ENCODE results near the gene ZFAND3.

The ZFAND3 gene

DNA sequence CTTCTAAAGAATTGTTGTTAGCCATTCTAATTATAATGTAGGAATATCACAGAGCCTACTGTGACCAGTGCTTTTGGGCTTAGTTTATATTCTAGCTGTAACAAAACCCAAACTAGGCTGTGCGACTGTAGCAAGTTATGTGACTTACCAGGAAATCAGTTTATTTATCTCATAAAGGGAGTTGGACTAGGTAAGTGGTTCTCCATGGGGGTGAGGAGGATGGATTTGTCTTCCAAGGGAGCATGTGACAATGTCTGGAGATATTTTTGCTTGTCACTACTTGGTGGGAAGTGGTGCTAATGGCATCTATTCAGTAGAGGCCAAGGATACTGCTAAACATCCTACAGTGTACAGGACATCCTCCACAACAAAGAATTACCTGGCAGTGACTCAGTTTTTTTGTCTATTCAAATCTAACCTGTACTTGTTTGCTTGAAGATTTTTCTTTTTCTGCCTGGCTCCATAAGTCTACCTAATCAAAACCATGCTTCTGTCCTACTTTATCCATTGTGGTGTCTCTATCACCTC, 32.5 kb downstream of the ZFAND3 start:
- DNase-seq, result no peak
- intact Hi-C loops (cut with DNase I), result no loop called here

DNA sequence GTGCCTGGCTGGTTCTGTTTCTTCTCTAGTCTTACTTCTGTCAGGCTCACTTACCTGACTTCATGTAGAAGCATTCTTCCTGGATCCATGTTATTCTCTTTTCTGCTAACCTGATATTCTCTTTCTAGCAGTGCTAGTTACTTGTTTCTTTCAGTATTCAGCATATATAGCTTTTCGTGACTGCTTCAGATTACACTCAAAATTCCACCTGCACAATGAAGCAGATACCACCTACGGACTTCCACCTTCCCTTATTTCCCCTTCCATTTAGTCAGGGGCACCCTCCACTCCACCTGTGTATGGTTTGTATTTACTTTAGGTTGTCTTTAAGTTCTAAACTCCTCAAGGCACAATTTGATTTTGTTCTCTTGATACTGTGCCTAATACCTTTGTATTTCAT, 36.8 kb downstream of the ZFAND3 start:
- intact Hi-C loops (cut with DNase I), result no loop called here
- DNase-seq, result no peak

DNA sequence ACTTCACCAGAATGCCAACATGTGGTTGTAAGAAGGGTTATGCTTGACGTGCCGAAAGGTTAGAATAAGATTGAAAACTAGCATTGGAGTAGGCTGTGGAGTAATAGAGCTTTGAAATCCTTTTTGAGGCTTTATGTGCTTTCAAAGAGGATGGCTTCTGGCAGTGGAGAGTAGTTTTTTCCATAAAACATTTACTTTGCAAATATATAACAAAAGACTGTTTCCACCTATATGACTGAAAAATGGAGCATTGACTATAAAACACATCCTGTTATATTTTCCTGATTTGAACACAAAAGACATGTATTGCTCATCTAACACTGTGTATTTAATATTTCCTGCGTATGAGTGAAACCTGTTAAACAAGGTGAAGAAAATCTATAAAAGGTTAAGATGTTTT, 38.8 kb downstream of the ZFAND3 start:
- no peak for DNase-seq
- intact Hi-C loops (cut with DNase I), result no loop called here

DNA sequence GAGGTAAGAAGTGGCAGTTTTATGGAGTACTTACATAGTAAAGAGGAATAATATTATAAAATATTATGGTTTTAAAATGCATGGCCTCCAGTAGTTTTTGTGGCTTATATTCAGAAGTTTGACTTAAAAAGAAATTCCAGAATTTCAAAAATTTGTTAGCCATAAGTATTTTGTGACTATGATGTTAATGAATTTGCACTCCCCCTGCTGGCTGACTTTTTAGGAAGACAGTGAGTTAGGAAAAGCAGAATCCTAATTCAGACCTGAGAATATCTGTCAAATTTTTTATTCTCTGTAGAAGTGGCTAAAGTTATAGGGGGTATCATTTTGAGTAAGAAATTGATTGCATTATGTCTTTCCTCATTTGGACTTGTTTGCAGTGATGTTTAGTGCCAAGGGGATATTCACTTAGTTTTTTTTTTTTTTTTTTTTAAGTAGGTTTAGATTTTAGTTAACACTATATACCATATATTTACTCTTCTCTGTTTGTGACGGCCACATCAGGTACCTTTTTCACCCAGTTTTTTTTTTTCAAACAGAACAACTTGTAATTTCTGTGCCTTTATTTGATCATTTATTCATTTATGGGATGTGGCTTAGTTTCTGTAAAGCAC, 40.8 kb downstream of the ZFAND3 start:
- DNase-seq, result peak in 24 of 42 donors; percentile 7 to 84 (median 44)
- intact Hi-C loops (cut with DNase I), result no loop called here

DNA sequence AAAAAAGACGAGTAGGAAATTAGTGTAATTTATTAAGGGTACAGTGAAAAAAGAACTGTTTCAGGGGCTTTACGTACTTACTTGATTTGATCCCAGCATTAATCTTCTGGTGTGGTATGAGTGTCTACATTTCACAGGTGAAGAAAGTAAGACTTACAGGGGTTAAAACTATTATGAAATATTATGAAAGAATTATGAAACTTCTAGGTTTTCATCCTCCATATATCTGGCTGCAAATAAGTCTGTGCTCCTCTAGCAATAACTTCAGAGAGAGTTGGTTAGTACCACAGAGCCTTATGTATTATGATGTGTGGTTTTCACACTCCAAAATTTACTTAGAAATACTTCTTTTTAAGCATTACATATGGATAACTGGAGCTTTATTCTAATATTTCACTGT, 41.9 kb downstream of the ZFAND3 start:
- intact Hi-C loops (cut with DNase I), result no loop called here

DNA sequence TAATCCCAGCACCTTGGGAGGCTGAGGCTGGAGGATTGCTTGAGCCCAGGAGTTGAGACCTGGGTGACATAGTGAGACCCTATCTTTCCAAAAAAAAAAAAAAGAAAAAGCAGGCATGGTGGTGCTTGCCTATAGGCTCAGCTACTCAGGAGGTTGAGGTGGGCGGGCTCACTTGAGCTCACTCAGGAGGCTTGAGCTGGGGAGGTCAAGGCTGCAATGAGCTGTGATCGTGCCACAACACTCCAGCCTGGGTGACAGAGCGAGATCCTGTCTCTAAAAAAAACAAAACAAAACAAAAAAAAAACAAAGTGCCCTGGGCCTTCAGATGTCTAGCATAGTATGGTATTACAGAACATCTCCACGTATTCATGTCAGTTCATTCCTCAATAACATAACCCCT, 42.9 kb downstream of the ZFAND3 start:
- intact Hi-C loops (cut with DNase I), result no loop called here
- no peak for DNase-seq

More for the DNA sequence above, 41.9 kb downstream of the ZFAND3 start:
- DNase-seq, result no peak

DNA sequence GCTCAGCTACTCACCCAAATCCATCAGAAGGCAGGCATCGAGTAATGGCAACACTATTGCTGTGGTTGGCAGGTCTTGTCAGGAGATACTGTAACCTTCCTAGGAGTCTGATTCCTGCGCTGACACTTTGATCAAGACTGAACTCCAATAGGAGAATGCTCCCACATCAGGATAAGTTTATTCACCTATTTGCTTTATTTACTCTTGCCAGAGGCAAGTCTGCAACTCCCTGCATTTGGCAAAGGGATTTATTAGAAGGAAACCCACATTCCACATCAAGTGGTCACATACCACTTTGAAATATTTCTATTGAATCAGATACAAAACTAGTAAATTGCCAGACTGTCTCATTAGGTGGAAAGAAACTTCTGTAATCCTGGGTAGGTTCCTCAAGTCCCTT, 43.5 kb downstream of the ZFAND3 start:
- intact Hi-C loops (cut with DNase I), result no loop called here
- no peak for DNase-seq

DNA sequence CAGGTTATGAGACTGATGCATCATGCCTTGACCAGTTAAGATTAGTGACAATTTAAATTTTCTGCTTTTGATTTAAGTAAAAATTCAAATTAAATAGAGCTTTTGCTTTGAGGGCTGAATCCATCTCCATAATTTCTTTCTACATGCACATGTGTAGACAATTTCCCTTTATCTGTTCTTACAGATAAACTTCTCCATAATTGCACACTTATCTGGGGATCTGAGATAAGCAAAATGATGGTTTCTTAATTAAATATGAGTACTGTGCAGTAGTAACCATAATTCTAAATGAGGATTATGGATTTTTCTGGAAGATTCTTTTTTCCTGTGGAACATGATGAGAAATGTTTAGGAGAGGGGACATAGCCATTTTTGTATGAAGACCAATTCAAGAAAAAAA, 44.7 kb downstream of the ZFAND3 start:
- DNase-seq, result no peak
- intact Hi-C loops (cut with DNase I), result no loop called here

DNA sequence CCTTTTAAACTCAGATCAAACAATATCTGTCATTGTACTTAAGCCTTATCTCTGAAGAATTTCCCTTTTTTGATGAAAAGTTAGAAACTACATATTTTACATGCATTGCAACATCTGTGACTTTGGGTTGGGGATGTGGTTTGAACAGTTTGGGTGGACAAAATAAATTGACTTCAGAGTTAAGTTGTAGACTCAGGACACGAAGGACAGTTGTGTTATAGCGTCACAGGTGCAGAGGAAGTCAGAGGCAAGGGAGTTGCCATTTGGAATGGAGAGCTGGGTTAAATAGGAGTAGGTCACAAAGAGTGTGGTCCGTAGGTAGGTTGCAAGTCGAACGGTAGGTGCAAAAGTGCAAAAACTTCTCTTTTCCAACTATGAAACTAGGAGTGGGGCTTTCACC, 46.0 kb downstream of the ZFAND3 start:
- no peak for DNase-seq
- intact Hi-C loops (cut with DNase I), result no loop called here

DNA sequence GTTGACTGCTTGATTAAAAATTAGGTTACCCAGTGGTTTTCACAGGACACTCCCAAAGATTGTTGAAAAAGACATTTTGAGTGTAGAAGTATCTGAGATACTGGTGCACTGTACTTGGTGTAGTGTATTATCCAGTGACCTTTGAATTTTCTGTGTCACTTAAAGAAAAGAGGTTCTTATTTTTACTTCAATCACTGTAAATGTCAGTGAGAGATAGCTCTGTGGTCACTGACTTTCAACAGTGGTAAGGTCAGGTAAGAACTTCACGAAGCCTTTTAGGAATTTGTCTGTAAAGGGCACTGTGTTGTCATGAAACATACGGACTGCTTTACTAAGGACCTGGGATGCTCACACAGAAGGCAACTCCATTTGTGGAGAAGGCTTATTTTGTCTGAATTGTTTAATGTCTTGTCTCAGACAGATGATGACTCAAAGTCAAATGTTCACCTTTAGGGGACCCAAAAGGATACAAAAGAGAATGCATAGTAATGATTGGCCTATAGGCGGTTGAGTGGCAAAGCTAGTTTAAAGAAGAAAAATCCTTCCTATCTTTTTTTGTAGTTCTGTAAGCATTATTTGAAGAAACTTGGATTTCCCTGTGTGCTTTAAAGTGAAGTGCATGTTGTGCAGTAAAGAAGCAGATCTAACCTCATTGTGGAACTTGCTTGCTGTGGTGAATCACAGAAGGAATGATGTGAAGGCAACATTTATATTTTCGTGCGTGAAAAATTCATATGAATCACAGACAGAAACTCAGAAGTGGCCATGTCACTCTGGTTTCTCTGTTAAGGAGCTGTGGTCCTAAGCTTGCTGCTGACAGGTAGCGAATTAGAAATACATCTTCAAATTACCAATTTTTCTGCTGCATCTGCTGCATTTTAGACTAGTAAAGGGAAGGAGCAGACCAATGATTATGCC, 47.3 kb downstream of the ZFAND3 start:
- intact Hi-C loops (cut with DNase I), result no loop called here
- no peak for DNase-seq

DNA sequence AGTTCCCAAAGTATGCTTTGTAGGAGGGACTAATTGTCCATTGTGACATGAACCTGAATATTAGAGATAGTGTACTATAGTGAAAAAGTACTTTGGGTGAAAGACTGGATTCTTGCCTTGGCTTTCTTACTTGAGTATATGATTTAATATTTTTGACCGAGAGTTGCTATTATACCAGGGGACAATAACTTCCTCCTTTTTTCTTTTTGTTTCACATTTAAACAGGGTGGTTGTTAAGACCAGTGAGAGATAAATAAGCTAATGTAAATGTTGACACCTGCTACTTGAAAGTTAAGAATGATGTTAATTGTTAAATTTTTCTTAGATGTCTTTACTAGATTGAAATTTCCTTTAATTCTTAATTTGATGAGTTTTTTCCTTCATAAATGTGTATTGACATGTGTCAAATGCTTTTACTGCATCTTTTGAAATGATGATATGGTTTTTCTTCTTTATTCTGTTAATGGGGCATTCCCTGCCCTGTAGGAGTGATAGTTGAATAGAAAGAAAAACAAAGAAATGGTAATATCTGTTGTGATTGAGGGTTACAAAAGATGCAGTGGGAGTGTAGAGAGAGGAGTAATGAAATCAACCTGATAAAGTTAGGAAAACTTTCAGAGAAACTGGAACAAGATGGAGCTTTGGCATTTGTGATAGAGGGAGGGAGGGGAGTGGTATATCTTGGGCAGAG, 48.4 kb downstream of the ZFAND3 start:
- intact Hi-C loops (cut with DNase I), result no loop called here
- DNase-seq, result no peak

DNA sequence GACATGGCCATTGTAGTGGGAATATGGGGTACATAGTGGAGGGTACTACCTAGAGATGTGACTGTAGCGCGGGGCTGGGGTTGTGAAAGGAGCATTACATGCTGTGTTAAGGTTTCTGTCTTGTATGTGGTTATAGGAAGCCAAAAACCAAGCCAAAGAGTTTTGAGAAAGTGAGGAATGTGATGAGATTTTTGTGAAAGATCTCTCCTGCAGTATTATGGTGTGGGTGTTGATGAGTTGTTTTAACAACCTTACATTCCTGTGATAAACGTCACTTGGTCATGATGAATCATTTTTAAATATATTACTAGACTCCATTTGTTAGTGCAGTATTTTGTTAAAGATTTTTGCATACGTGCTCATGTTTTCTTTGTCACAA, 48.9 kb downstream of the ZFAND3 start:
- intact Hi-C loops (cut with DNase I), result no loop called here
- no peak for DNase-seq

DNA sequence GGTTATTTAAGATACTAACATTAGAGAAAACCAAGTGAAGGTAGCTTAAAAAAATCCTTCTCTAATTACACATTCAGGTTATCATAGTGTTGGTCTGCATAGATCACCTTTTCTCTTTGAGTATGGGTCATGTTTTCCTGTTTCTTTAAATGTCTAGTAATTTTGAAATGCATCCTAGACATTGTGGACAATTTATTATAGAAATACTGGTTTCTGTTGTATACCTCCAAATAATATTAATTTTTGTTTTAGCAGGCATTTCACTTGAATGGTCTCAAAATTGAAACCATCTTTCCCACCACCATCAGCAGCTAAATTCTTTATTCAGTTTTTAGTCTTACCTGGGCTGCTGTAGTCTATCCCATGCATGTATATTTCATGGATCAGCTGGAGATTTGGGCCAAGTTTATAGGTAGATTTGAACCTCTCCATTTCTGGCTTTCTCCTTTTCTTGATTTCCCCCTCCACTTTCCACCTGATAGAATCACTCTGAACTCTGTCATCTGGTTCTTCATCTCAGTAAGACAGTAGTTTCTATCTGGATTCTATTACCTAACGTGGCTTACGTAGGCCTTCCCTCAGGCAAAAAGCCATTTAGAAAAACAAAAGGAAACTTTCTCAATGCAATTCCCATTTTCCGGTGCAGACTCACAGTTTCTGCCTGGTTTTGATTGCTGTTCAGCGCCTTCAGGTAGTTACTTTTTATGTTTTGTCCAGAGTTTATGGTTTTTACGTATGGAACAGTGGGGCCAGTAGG, 52.3 kb downstream of the ZFAND3 start:
- intact Hi-C loops (cut with DNase I), result no loop called here
- no peak for DNase-seq

DNA sequence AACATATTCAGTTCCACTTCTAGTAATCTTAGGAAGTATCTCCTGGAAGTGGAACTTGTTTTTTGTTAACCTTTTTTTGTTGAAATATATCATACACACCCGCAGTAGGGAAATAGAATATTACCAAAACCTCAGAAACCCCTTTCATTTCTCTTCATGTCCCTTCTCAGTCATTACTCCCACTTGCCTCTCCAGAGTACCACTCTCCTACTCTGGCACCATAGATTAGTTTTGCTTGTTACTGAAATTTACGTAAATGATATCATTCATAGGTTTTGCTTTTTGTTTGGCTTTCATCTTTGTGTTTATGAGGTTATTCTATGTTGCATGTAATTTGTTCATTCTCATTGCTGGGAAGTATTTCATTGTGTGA, 52.8 kb downstream of the ZFAND3 start:
- DNase-seq, result no peak
- intact Hi-C loops (cut with DNase I), result no loop called here

DNA sequence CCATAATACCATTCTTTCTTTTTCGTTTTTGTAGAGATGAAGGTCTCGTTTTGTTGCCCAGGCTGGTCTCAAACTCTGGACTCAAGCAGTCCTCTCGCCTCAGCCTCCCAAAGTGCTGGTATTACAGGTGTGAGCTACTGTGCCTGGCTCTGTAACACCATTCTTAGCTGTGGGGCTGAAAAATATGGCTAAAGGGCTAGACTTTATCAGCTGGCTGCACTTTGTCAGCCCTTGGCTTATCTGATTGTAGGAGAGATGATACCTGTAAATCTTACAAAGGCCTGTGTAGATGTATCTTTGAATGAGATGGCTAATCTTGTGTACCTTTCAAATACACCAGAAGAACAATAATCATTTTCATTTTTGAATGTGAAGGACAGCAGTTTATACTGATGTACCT, 55.2 kb downstream of the ZFAND3 start:
- intact Hi-C loops (cut with DNase I), result no loop called here

DNA sequence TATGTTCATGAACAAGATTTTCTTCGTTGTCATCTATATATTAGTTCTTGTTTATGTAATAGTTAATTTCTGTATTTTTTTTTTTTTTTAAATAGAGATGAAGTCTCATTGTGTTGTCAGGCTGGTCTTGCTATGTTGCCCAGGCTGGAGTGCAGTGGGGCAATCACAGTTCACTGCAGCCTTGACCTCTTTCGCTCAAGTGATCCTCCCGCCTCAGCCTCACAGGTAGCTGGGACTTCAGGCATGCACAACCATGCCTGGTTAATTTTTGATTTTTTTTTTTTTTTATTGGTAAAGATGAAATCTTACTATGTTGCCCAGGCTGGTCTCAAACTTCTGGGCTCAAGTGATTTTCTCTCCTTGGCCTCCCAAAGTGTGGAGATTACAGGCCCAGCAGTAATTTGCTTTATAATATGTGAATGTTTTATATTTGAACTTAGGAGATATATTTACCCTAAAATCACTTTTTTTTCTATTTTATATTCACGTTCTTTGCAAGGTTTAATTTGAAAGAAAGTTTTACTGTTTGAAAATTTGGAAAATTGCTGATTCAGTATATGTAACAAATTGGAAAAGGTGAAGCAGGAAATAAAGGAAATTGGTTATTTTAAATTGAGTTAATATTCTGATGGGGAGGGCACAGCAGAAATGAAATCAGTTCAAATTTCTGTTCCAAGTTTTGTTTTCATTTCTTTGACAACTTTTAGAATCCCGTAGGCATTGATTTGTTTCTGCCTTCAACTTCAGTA, 56.2 kb downstream of the ZFAND3 start:
- intact Hi-C loops (cut with DNase I), result no loop called here
- DNase-seq, result no peak

More for the DNA sequence above, 55.2 kb downstream of the ZFAND3 start:
- no peak for DNase-seq

DNA sequence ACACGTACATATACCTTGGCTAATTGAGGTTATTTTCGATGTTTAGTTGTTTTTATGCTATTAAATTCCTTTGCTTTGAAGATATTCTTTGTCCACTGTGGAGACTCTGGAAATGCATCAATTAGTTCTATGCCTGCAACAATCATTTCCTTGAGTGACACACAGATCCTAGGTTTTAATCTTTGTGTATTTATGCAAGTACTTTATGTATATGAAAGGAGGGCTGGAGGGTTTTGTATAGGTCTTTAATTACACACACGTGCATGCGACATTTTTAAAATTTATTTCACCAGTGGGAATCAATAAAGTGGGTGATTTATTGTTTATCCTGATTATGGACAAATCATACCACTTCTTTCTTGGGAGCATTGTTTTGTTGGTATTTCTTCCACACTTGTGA, 57.3 kb downstream of the ZFAND3 start:
- intact Hi-C loops (cut with DNase I), result no loop called here
- DNase-seq, result no peak

DNA sequence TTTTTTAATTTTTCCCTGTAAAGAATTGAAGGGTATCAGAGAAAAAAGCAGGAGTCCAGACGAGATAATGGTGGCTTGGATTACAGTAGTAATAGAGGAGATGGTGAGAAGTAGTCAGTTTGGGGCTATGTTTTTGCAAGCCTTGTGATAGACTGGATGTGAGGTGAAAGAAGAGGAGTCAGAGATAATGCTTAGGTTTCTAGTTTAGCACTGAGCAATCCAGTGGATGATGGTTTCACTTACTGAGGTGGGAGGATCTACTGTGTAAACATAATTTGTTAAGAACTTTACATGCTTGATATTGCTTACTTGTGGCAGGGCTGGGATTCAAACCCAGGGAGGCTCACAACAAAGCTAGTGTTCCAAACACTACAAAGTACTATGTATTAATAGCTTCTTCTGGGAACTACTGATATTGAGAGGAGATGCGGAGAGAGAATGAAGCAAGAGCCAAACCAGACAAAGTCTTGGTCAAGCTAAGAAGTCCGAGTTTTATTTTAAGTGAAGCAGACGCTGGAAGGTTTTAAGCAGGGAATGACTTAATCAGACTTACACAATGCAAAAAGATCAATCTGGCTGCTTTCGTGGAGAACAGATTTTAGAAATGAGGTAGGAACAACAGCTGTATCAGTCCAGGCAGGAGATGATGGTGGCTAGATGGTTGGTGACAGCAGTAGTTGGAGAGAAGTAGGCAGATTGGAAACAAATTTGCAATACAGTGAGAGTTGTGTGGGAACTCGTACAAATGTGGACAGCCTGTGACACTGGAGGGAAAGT, 58.0 kb downstream of the ZFAND3 start:
- intact Hi-C loops (cut with DNase I), result no loop called here

More for the DNA sequence above, 58.0 kb downstream of the ZFAND3 start:
- no peak for DNase-seq

Measured in head of caudate nucleus (tissue), 42 donors.